GM06990 (cell line): ENCODE results near the gene SPINDOC.

ENCODE experiments used
- DNase-seq: peaks from one replicate; pipeline ENCODE4 v3.0.0-alpha.2; 2011; ENCODE audit not compliant: insufficient read length; ENCODE audit errors: extremely low read depth
- H3K27me3 ChIP-seq: replicated peaks from 2 replicates; pipeline ENCODE4 v1.6.0; 2011; ENCODE audit warnings: low read length; ENCODE audit not compliant: control insufficient read depth, insufficient read depth
- H3K36me3 ChIP-seq: 2 replicates; pipeline ENCODE4 v1.5.1; 2011; ENCODE audit warnings: low read length; ENCODE audit not compliant: control insufficient read depth, insufficient read depth
- H3K4me3 ChIP-seq: replicated peaks from 2 replicates; pipeline ENCODE4 v1.5.1; 2011; ENCODE audit warnings: low read depth, mild to moderate bottlenecking, control low read depth, low read length
- TF ChIP-seq, protein P1 (sequence below): IDR thresholded peaks from 2 replicates; pipeline ENCODE4 v1.5.1; 2011; ENCODE audit warnings: low read length, control low read depth, mild to moderate bottlenecking, inconsistent platforms; ENCODE audit not compliant: insufficient read depth, poor library complexity, severe bottlenecking

The SPINDOC gene

DNA sequence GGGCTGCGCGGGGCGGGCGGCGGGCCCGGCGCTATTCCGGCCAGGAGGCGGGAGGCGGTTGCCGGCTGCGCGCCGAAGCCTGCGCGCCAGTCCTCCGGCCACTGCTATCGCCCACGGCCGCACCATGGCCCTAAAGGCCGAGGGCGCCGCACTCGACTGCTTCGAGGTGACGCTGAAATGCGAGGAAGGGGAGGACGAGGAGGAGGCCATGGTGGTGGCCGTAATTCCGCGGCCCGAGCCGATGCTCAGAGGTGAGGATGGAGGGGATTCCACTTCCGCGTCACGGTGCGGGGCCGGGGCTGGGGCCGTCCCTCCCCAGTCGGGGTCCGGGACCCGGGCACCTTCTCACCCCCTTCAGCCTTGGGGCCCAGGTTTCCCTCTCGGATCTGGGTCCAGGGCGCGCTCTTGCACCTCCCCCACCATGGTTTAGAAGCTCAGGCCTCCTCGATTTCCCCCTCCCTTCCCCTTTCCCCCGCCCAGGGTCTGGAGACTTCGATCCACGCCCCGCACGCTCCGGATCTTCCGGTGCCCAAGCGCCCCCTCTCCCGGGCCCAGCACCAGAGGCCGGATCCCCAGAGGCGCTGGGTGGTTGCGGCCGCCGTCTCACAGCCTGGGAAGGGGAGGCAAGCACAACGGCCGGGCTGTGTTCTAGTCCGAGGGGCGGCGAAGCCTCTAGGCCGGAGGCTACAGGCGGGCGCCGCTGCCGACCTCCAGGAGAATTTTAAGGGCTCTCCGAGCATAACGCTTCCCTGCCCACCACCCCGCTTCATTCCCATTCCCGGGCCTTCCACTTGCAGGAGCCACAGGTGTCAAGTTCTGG, 517 bp downstream of the SPINDOC start:
- Histone ChIP-seq H3K27me3 (no peaks in the 10 kb centered on the region), H3K36me3 (peaks cover 19% of the 10 kb centered on the region), H3K4me3 (peak overlapping the region; percentile 91)
- peak; percentile 64 for DNase-seq
- TF ChIP-seq, protein P1, sequence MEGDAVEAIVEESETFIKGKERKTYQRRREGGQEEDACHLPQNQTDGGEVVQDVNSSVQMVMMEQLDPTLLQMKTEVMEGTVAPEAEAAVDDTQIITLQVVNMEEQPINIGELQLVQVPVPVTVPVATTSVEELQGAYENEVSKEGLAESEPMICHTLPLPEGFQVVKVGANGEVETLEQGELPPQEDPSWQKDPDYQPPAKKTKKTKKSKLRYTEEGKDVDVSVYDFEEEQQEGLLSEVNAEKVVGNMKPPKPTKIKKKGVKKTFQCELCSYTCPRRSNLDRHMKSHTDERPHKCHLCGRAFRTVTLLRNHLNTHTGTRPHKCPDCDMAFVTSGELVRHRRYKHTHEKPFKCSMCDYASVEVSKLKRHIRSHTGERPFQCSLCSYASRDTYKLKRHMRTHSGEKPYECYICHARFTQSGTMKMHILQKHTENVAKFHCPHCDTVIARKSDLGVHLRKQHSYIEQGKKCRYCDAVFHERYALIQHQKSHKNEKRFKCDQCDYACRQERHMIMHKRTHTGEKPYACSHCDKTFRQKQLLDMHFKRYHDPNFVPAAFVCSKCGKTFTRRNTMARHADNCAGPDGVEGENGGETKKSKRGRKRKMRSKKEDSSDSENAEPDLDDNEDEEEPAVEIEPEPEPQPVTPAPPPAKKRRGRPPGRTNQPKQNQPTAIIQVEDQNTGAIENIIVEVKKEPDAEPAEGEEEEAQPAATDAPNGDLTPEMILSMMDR: no peak

DNA sequence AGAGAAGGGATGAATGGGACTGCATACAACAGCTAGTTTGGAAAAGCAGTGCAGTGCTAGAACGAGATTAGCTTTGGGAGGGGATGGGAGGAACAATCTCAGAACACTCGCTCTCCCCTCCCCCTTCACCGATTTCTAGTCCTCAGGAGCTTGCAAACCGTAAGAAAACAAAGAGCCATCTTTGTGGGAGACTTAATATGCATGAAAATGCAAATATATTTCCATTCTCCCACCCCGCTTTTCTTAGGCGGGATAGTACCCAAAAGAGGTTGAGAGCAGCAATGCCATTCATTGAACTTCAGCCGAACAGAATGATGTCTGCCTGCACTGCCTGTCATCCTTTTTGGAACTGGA, 1.1 kb downstream of the SPINDOC start:
- H3K4me3 ChIP-seq: peak overlapping the region; percentile 91
- no peak for DNase-seq
- TF ChIP-seq, protein P1: no peak
- no peaks in the 10 kb centered on the region for H3K27me3 ChIP-seq
- peaks cover 19% of the 10 kb centered on the region for H3K36me3 ChIP-seq

DNA sequence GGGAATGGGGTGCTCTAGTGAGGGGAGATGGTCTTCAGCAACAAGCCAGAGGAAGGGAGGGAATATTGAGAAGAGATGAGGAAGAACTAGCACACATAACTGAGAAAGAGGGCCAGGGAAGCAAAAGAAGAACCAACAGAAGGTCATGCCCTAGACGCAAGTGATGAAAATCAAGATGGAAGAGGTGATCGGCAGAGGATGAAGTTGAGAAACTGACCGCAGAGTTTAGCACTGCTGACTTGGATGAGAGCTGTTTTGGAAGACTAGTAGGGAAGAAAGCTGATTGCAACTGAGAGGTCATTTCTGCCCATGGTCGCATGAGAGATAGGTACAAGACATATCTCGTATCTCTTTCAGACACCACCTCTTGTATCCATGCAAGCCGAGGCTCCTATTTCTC, 2.9 kb downstream of the SPINDOC start:
- H3K27me3 ChIP-seq: no peaks in the 10 kb centered on the region
- TF ChIP-seq, protein P1: no peak
- no peak for DNase-seq
- no peak overlapping the region for H3K4me3 ChIP-seq
- peaks cover 26% of the 10 kb centered on the region for H3K36me3 ChIP-seq

DNA sequence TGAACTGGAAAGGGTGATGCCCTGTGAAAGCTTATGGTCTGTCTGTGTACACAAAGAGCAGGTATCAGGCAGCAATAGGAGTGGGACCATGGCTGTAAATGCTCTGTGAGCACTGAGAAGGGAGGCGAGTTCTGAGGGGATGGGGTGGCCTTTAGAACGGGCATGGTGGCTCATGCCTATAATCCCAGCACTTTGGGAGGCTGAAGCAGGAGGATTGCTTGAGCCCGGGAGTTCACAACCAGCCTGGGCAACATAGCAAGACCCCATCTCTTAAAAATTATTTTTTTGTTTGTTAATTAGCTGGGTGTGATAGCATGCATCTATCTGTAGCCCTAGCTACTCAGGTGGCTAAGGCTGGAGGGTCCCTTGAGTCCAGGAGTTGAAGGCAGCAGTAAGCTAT, 3.5 kb downstream of the SPINDOC start:
- DNase-seq: no peak
- H3K4me3 ChIP-seq: no peak overlapping the region
- H3K27me3 ChIP-seq: no peaks in the 10 kb centered on the region
- TF ChIP-seq, protein P1: no peak
- H3K36me3 ChIP-seq: peaks cover 31% of the 10 kb centered on the region

DNA sequence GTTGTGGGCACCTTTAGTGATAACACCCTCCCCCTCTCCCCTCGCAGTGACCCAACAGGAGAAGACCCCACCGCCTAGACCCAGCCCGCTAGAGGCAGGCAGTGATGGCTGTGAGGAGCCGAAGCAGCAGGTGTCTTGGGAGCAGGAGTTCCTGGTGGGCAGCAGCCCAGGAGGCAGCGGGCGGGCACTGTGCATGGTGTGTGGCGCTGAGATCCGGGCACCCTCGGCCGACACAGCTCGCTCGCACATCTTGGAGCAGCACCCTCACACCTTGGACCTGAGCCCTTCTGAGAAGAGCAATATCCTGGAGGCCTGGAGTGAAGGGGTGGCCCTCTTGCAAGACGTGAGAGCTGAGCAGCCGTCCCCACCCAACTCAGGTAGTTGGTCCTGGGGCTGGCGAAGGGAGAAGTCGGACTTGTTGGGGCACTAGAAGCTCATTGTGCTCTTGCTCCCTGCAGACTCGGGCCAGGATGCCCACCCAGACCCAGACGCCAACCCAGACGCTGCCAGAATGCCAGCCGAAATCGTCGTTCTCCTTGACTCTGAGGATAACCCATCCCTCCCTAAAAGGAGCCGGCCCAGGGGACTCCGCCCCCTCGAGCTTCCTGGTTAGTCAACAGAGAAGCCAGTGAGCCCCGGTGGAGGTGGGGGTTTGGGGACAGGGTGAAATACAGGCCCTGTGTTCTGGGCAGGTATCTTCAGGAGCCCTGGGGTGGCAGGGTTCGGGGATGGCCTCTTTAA, 4.7 kb downstream of the SPINDOC start:
- TF ChIP-seq, protein P1: no peak
- peaks cover 32% of the 10 kb centered on the region for H3K36me3 ChIP-seq

More for the DNA sequence above, 4.7 kb downstream of the SPINDOC start:
- no peak for DNase-seq
- Histone ChIP-seq H3K4me3 (no peak overlapping the region), H3K27me3 (no peaks in the 10 kb centered on the region)
